ENCODE measurements around the gene PAQR4. TPM values are rescaled to one million over a fixed set of nuclear protein-coding genes. Genes with fewer than 3 reads are reported as not detected.

PAQR4 gene
- total RNA-seq, 4 donors from 2014 or later: 2.9 to 18.8 (median 8.0) TPM

GRCh38 chr16:3007957-3008689 lies 39.0 kb downstream of the PAQR4 start:
- Histone ChIP-seq H3K4me3 (no peak overlapping the region), H3K27me3 (peaks cover 8 to 85% (median 15%) of the 10 kb centered on the region in 4 donors), H3K4me1 (peaks cover 0 to 48% (median 13%) of the 10 kb centered on the region in 3 donors), H3K27ac (no peak overlapping the region), H3K9me3 (no peaks in the 10 kb centered on the region), H3K36me3 (no peaks in the 10 kb centered on the region)
- TF ChIP-seq POLR2A (IDR thresholded peaks at IDR 0.05) (no peak), CTCF (IDR thresholded peaks at IDR 0.05) (no peak)
- intact Hi-C loops (cut with DNase I): no loop called here
- WGBS, 2 donors: 32 to 46% methylated on average over 8 to 10 of the region's 17 CpGs
- no peak for DNase-seq

- peaks cover 8 to 90% (median 18%) of the 10 kb centered on the region in 4 donors for H3K27me3 ChIP-seq
These were observed 39.5 kb downstream of the PAQR4 start for GRCh38 chr16:3008690-3009037.

GRCh38 chr16:3009568-3010390 lies 40.6 kb downstream of the PAQR4 start:
- H3K4me1 ChIP-seq: peaks cover 0 to 42% (median 12%) of the 10 kb centered on the region in 3 donors
- DNase-seq: no peak
- no peak for TF ChIP-seq POLR2A (IDR thresholded peaks at IDR 0.05)
- no peak for TF ChIP-seq CTCF (IDR thresholded peaks at IDR 0.05)
- H3K4me3 ChIP-seq: no peak overlapping the region
- intact Hi-C loops (cut with DNase I): no loop called here
- WGBS, 2 donors: 48 to 50% methylated on average over 8 to 14 of the region's 21 CpGs
- peaks cover 8 to 100% (median 19%) of the 10 kb centered on the region in 4 donors for H3K27me3 ChIP-seq
- H3K36me3 ChIP-seq: no peaks in the 10 kb centered on the region
- H3K27ac ChIP-seq: no peak overlapping the region
- H3K9me3 ChIP-seq: no peaks in the 10 kb centered on the region

More at GRCh38 chr16:3008690-3009037, 39.5 kb downstream of the PAQR4 start:
- no peak for DNase-seq
- TF ChIP-seq CTCF (IDR thresholded peaks at IDR 0.05) (no peak), POLR2A (IDR thresholded peaks at IDR 0.05) (no peak)
- H3K36me3 ChIP-seq: no peaks in the 10 kb centered on the region
- H3K4me1 ChIP-seq: peaks cover 0 to 47% (median 13%) of the 10 kb centered on the region in 3 donors
- no peak overlapping the region for H3K4me3 ChIP-seq
- intact Hi-C loops (cut with DNase I): no loop called here
- 80 to 93% methylated on average over 1 to 4 of the region's 4 CpGs for WGBS, 2 donors
- no peak overlapping the region for H3K27ac ChIP-seq
- no peaks in the 10 kb centered on the region for H3K9me3 ChIP-seq

GRCh38 chr16:3010510-3010909 lies 41.4 kb downstream of the PAQR4 start:
- Histone ChIP-seq H3K27ac (no peak overlapping the region), H3K4me1 (peaks cover 0 to 37% (median 9%) of the 10 kb centered on the region in 3 donors), H3K36me3 (no peaks in the 10 kb centered on the region), H3K9me3 (no peaks in the 10 kb centered on the region), H3K4me3 (no peak overlapping the region), H3K27me3 (peaks cover 6 to 100% (median 19%) of the 10 kb centered on the region in 4 donors)
- TF ChIP-seq POLR2A (IDR thresholded peaks at IDR 0.05): no peak
- TF ChIP-seq CTCF (IDR thresholded peaks at IDR 0.05): no peak
- intact Hi-C loops (cut with DNase I): no loop called here
- WGBS, 2 donors: 88 to 92% methylated on average over 4 to 8 of the region's 8 CpGs
- no peak for DNase-seq

GRCh38 chr16:3012246-3012645 lies 43.1 kb downstream of the PAQR4 start:
- Histone ChIP-seq H3K27me3 (peaks cover 0 to 95% (median 19%) of the 10 kb centered on the region in 4 donors), H3K9me3 (no peaks in the 10 kb centered on the region), H3K4me1 (peaks cover 0 to 37% (median 9%) of the 10 kb centered on the region in 3 donors), H3K36me3 (no peaks in the 10 kb centered on the region), H3K4me3 (no peak overlapping the region), H3K27ac (no peak overlapping the region)
- no peak for TF ChIP-seq POLR2A (IDR thresholded peaks at IDR 0.05)
- no peak for TF ChIP-seq CTCF (IDR thresholded peaks at IDR 0.05)
- intact Hi-C loops (cut with DNase I): no loop called here
- WGBS, 2 donors: 3 to 8% methylated on average over 7 to 12 of the region's 19 CpGs
- no peak for DNase-seq

Measured in esophagus squamous epithelium (tissue), 5 donors.